K562 (cell line): Measurements from ENCODE around the gene FUCA1. TPM values are rescaled to one million over a fixed set of nuclear protein-coding genes. Genes with fewer than 3 reads are reported as not detected.

Source experiments
- CLOCK ChIP-seq: fragments of 250-450 bp; sonication (Bioruptor Pico); IDR thresholded peaks from 2 replicates; pipeline ENCODE4 v1.4.0; 2020; ENCODE audit warnings: mild to moderate bottlenecking, moderate library complexity, borderline replicate concordance
- HDAC6 ChIP-seq: IDR thresholded peaks from 2 replicates; pipeline ENCODE4 v1.6.1; 2012; ENCODE audit warnings: low read depth, mild to moderate bottlenecking, control low read depth, inconsistent platforms, low read length, moderate library complexity
- LEF1 ChIP-seq: fragments of 450-650 bp; IDR thresholded peaks from 2 replicates; pipeline ENCODE4 v1.6.1; 2016; ENCODE audit warnings: mild to moderate bottlenecking
- MGA ChIP-seq: fragments of 450-650 bp; IDR thresholded peaks from 2 replicates; pipeline ENCODE4 v1.6.1; 2016; ENCODE audit warnings: mild to moderate bottlenecking, moderate library complexity
- NFE2 ChIP-seq: IDR thresholded peaks from 2 replicates; pipeline ENCODE4 v1.6.1; 2014; ENCODE audit warnings: antibody characterized with exemption, low read depth
- POLR3A ChIP-seq: IDR thresholded peaks from 2 replicates; pipeline ENCODE4 v1.6.1; 2011; ENCODE audit warnings: borderline replicate concordance, mild to moderate bottlenecking, moderate library complexity; ENCODE audit not compliant: insufficient read length, insufficient read depth; ENCODE audit errors: extremely low read depth
- SAFB ChIP-seq: fragments of 200-400 bp; formaldehyde crosslinking; IDR thresholded peaks from 2 replicates; pipeline ENCODE4 v1.6.1; 2017; ENCODE audit warnings: low read depth, low read length, borderline replicate concordance
- TAF15 ChIP-seq: fragments of 200-400 bp; formaldehyde crosslinking; IDR thresholded peaks from 2 replicates; pipeline ENCODE4 v1.6.1; 2017; ENCODE audit warnings: mild to moderate bottlenecking, low read depth, low read length, moderate library complexity
- TOE1 ChIP-seq, 2 experiments: fragments of 450-650 bp in 1 of 2; sonication (generic) in 1 of 2; formaldehyde crosslinking in 1 of 2; IDR thresholded peaks; 2 replicates each; pipeline versions ENCODE4 v1.7.1 to v1.8.0; 2016 to 2022; ENCODE audit warnings: borderline replicate concordance in 2 of 2, mild to moderate bottlenecking in 2 of 2, antibody characterized with exemption in 1 of 2, inconsistent platforms in 1 of 2, low read depth in 1 of 2, missing genetic modification reagents in 1 of 2, moderate library complexity in 1 of 2
- ZBTB26 ChIP-seq: fragments of 450-650 bp; formaldehyde crosslinking; IDR thresholded peaks from 2 replicates; pipeline ENCODE4 v1.4.0; 2022; ENCODE audit warnings: missing genetic modification characterization
- ZNF134 ChIP-seq: fragments of 250-450 bp; sonication (Bioruptor Pico); conservative IDR thresholded peaks from 2 replicates; pipeline ENCODE4 v1.4.0; 2020
- polyA plus RNA-seq, 8 experiments: library from polyadenylated mRNA; depleted of rRNA in 4 of 8; stranded (reverse) in 5 of 8; unstranded in 3 of 8; fragments of >200 nt; fragmentation: Nextera tagmentation in 2 of 8; fragmentation: Illumina TruSeq in 1 of 8; extraction: Ambion mirVana in 2 of 8; extraction: Trizol in 1 of 8; gene quantifications; 2 replicates each; pipeline versions ENCODE4 v1.2.1 to v1.2.3, GENCODE V29; 2011 to 2014; ENCODE audit warnings: inconsistent platforms in 1 of 8, missing spikeins in 1 of 8
- total RNA-seq, 7 experiments: library from RNA; depleted of rRNA in 6 of 7; stranded (reverse); fragments of >200 nt in 6 of 7; fragmentation: Illumina TruSeq in 2 of 7; extraction: Trizol in 2 of 7; gene quantifications; 2 replicates each; pipeline versions ENCODE4 v1.2.1 to v1.2.3, GENCODE V29; 2011 to 2021; ENCODE audit warnings: low replicate concordance in 1 of 7

The FUCA1 gene
- total and polyA plus RNA-seq, 9 of the 15 experiments (the other 6 are each of a cell fraction or from before 2014, with no cell fraction given) = 7.0 to 20.5 (median 13.5) TPM

- TF ChIP-seq NFE2 = peak; percentile 88
- no peak for TF ChIP-seq ZNF134 (CRISPR knock-in tag)
- TF ChIP-seq CLOCK (CRISPR knock-in tag) = no peak
- no peak for TF ChIP-seq POLR3A
- TF ChIP-seq MGA = no peak
- TF ChIP-seq LEF1 = peak; percentile 47; the same call in 1 of the 2 replicates
- no peak for TF ChIP-seq HDAC6
- TF ChIP-seq ZBTB26 = no peak
- no peak for TF ChIP-seq TOE1 (IDR thresholded peaks at IDR 0.05; ENCODE audit: borderline replicate concordance)
- TF ChIP-seq TOE1 (CRISPR knock-in tag; IDR thresholded peaks at IDR 0.05; ENCODE audit: borderline replicate concordance, low read depth) = no peak
- no peak for TF ChIP-seq SAFB
- TF ChIP-seq TAF15 = no peak
Measured at GRCh38 chr1:23872421-23872820, 4.3 kb upstream of the FUCA1 start (continued).
